Memory B cell (primary cell): Measurements from ENCODE around the gene EYA4.
"Not testable (repeated sequence)": the region's sequence is repeated elsewhere in the genome, so short reads cannot be mapped to it uniquely, and the experiment has no call there.

ENCODE experiments used
- ATAC-seq: fragments of 150-1000 bp; cut with Tn5 transposase; 2 replicates; pipeline ENCODE4 v1.10.0; 2021; ENCODE audit warnings: low read depth, mild to moderate bottlenecking, moderate library complexity
- DNase-seq, 2 donors: peaks; one replicate each; pipeline ENCODE4 v3.0.0; 2022; ENCODE audit warnings: low spot score in 2 of 2
- H3K27ac Mint-ChIP-seq: one replicate; pipeline ENCODE4 v1.8.0; 2022; ENCODE audit warnings: mild to moderate bottlenecking, moderate library complexity, mixed read lengths
- H3K27me3 Mint-ChIP-seq: one replicate; pipeline ENCODE4 v1.8.0; 2022; ENCODE audit warnings: mixed read lengths
- H3K36me3 Mint-ChIP-seq: one replicate; pipeline ENCODE4 v1.8.0; 2022; ENCODE audit warnings: mild to moderate bottlenecking, mixed read lengths
- H3K4me1 Mint-ChIP-seq: one replicate; pipeline ENCODE4 v1.8.0; 2022; ENCODE audit warnings: mixed read lengths
- H3K4me3 Mint-ChIP-seq: one replicate; pipeline ENCODE4 v1.8.0; 2022; ENCODE audit warnings: mild to moderate bottlenecking, moderate library complexity, mixed read lengths
- H3K9me3 Mint-ChIP-seq: one replicate; pipeline ENCODE4 v1.8.0; 2022; ENCODE audit warnings: mixed read lengths

The EYA4 gene

DNA sequence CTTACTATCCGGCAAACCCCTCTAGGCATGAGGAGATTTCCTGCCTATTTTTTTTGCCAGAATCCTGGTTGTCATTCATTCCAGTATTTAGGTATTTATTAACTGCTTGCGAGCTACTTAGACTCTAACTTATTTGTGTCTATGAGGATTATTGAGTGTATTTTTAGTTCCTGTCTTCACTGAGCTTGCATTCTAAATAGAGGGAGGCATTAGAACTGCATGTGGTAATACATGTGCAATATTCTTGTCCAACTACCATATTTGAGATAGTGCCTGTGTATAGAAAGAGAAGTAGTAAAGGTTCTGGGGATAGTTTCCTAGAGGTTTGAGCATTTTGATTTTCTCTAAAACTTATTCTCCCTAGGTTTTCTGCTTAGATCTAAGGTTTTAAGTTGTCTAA, 308.9 kb downstream of the EYA4 start:
- H3K4me3 Mint-ChIP-seq = no peak overlapping the region
- H3K27ac Mint-ChIP-seq = no peak overlapping the region
- no peak for DNase-seq
- H3K36me3 Mint-ChIP-seq = no peaks in the 10 kb centered on the region
- peaks cover 3% of the 10 kb centered on the region for H3K4me1 Mint-ChIP-seq
- no peak for ATAC-seq
- peaks cover 2% of the 10 kb centered on the region for H3K27me3 Mint-ChIP-seq
- no peaks in the 10 kb centered on the region for H3K9me3 Mint-ChIP-seq

GRCh38 chr6:133551436-133551835, 310.3 kb downstream of the EYA4 start:
- ATAC-seq (no peak), DNase-seq (no peak)
- Mint-ChIP-seq H3K27ac (no peak overlapping the region), H3K9me3 (no peaks in the 10 kb centered on the region), H3K27me3 (peaks cover 2% of the 10 kb centered on the region), H3K36me3 (no peaks in the 10 kb centered on the region), H3K4me3 (no peak overlapping the region), H3K4me1 (peaks cover 3% of the 10 kb centered on the region)

DNA sequence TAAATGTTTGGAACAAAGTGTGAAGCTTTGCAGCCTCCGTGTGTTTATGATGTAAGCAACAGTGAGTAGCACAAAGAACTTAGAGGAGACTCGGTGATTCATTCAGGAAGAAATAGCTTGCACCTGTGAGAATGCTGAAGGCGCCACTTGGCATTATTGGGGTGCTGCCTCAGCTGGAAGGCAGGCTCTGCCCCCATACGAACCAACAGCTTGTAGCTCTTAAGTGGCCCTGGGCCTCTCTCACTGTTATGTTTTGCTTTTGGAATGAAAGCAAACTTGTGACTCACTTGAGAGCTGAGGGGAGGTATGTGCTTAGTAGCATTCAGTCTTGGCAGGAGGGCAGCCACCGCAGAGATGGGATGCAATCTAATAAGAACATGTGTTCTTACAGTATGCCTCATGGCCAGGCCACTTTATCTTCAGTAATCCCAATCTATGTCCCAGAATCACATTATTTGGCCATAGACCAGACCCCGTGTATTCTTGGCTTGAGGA, 310.7 kb downstream of the EYA4 start:
- Mint-ChIP-seq H3K4me1 (peaks cover 3% of the 10 kb centered on the region), H3K4me3 (no peak overlapping the region), H3K36me3 (no peaks in the 10 kb centered on the region), H3K27ac (no peak overlapping the region), H3K27me3 (peaks cover 2% of the 10 kb centered on the region), H3K9me3 (no peaks in the 10 kb centered on the region)
- DNase-seq = no peak
- ATAC-seq = no peak

DNA sequence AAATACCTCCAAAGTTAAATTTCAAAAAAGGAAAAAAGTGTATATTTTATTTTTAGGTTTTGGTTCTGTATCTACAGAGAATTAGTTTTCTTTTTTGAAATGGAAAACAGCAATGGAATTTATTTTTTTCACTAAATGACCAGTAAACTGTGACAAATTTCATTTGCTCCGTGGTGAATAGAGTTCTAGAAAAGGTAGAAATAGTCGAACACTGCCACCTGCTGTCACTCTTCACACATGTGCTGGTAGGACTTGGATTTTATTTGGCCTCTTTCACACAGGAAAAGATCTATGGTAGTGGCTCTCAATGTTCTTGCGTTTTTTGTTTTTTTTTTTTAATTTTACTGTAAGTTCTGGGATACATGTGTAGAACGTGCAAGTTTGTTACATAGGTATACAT, 312.5 kb downstream of the EYA4 start:
- no peaks in the 10 kb centered on the region for H3K9me3 Mint-ChIP-seq
- peak; percentile 43 for ATAC-seq
- DNase-seq = no peak

GRCh38 chr6:133554121-133554520, 313.0 kb downstream of the EYA4 start:
- not testable (repeated sequence) for H3K27me3 Mint-ChIP-seq, H3K9me3 Mint-ChIP-seq, H3K27ac Mint-ChIP-seq, DNase-seq, ATAC-seq, H3K4me1 Mint-ChIP-seq, H3K36me3 Mint-ChIP-seq, H3K4me3 Mint-ChIP-seq

More for the DNA sequence above, 312.5 kb downstream of the EYA4 start:
- Mint-ChIP-seq H3K27me3 (peaks cover 2% of the 10 kb centered on the region), H3K36me3 (no peaks in the 10 kb centered on the region), H3K4me1 (peaks cover 1% of the 10 kb centered on the region), H3K27ac (no peak overlapping the region), H3K4me3 (no peak overlapping the region)

- no peak overlapping the region for H3K27ac Mint-ChIP-seq
- no peaks in the 10 kb centered on the region for H3K4me1 Mint-ChIP-seq
- no peak for DNase-seq
- H3K9me3 Mint-ChIP-seq = peaks cover 7% of the 10 kb centered on the region
- H3K4me3 Mint-ChIP-seq = no peak overlapping the region
- ATAC-seq = no peak
- H3K27me3 Mint-ChIP-seq = peaks cover 3% of the 10 kb centered on the region
- no peaks in the 10 kb centered on the region for H3K36me3 Mint-ChIP-seq
These were observed 314.5 kb downstream of the EYA4 start for GRCh38 chr6:133555685-133556084.

GRCh38 chr6:133559926-133560325, 318.8 kb downstream of the EYA4 start:
- H3K36me3 Mint-ChIP-seq = no peaks in the 10 kb centered on the region
- H3K27me3 Mint-ChIP-seq = peaks cover 7% of the 10 kb centered on the region
- DNase-seq = no peak
- H3K4me3 Mint-ChIP-seq = no peak overlapping the region
- ATAC-seq = no peak
- no peak overlapping the region for H3K27ac Mint-ChIP-seq
- H3K9me3 Mint-ChIP-seq = peaks cover 7% of the 10 kb centered on the region
- no peaks in the 10 kb centered on the region for H3K4me1 Mint-ChIP-seq

GRCh38 chr6:133567636-133568035, 326.5 kb downstream of the EYA4 start:
- Mint-ChIP-seq H3K9me3 (no peaks in the 10 kb centered on the region), H3K27ac (no peak overlapping the region), H3K4me1 (no peaks in the 10 kb centered on the region), H3K4me3 (no peak overlapping the region), H3K27me3 (peaks cover 12% of the 10 kb centered on the region), H3K36me3 (no peaks in the 10 kb centered on the region)
- DNase-seq (no peak), ATAC-seq (no peak)

DNA sequence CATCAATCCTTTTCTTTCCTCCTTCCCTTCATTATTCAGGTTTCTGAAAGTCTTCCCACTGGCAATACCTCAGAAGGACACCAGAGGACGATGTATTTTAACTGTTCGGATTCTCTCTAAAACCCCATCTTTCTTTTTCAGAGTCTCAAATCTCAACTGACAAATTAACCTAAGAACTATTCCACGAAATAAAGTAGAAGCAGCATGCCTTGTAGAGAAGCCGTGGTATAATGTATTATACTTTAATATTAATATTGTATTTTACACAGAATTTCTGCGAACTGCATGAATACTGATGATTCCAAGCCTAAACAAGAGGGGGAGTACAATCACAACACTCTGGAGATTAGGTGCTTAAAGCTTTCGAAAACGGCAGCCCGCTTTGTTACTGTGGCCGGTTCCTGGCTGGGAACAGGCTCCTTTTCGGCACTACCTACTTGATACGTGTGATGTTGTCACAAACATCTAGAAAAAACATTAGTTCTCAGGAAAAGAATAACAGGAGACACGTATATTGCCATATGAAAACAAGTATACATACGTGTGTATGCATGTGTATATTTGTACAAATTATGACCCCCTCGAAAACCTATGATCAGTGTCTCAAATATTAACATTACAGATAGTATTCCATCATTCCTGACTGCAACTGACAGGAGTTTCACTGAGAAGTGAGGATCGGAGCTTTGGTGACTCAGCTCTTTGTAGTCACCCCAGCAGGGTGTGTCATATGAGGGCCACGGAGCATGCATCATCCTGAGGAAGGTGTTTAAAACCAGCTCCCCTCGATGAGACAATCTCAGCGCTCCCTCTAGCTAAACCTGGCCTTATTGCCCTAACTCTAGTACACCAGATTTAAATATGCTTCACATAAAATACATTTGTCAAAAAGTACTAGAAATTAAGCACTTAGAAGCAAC, 328.1 kb downstream of the EYA4 start:
- DNase-seq = no peak
- no peak for ATAC-seq
- H3K27me3 Mint-ChIP-seq = peaks cover 9% of the 10 kb centered on the region
- no peaks in the 10 kb centered on the region for H3K9me3 Mint-ChIP-seq
- no peaks in the 10 kb centered on the region for H3K4me1 Mint-ChIP-seq
- no peak overlapping the region for H3K27ac Mint-ChIP-seq
- peak overlapping the region; percentile 43 for H3K4me3 Mint-ChIP-seq
- no peaks in the 10 kb centered on the region for H3K36me3 Mint-ChIP-seq

DNA sequence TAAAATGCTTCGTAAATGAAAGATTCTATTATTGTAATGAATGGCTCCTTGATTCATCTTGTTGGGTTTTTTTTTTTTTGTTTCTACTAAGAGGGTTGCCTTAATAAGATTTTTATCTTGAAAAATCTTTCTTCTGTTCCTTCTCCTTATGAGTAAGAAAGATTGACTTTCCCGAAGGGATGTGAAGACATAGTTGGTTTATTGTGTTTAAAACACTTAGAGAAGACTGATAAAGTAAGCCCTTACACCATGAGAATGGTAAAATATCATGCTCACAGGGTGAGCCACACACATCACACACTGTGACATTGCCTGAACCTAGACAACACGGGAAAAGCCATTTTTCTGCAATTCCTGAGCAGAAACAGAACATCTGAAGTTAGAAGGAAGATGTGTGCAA, 330.5 kb downstream of the EYA4 start:
- no peaks in the 10 kb centered on the region for H3K4me1 Mint-ChIP-seq
- peaks cover 7% of the 10 kb centered on the region for H3K27me3 Mint-ChIP-seq
- DNase-seq (no peak), ATAC-seq (no peak)
- H3K27ac Mint-ChIP-seq = no peak overlapping the region
- H3K4me3 Mint-ChIP-seq = no peak overlapping the region
- H3K36me3 Mint-ChIP-seq = no peaks in the 10 kb centered on the region
- H3K9me3 Mint-ChIP-seq = peaks cover 4% of the 10 kb centered on the region

GRCh38 chr6:133577851-133578250, 336.7 kb downstream of the EYA4 start:
- Mint-ChIP-seq H3K4me1 (no peaks in the 10 kb centered on the region), H3K27ac (no peak overlapping the region), H3K4me3 (no peak overlapping the region), H3K9me3 (peaks cover 4% of the 10 kb centered on the region), H3K36me3 (no peaks in the 10 kb centered on the region), H3K27me3 (no peaks in the 10 kb centered on the region)
- no peak for ATAC-seq
- DNase-seq = no peak
